Measurements from ENCODE around the gene RABL6.

Gene RABL6

DNA sequence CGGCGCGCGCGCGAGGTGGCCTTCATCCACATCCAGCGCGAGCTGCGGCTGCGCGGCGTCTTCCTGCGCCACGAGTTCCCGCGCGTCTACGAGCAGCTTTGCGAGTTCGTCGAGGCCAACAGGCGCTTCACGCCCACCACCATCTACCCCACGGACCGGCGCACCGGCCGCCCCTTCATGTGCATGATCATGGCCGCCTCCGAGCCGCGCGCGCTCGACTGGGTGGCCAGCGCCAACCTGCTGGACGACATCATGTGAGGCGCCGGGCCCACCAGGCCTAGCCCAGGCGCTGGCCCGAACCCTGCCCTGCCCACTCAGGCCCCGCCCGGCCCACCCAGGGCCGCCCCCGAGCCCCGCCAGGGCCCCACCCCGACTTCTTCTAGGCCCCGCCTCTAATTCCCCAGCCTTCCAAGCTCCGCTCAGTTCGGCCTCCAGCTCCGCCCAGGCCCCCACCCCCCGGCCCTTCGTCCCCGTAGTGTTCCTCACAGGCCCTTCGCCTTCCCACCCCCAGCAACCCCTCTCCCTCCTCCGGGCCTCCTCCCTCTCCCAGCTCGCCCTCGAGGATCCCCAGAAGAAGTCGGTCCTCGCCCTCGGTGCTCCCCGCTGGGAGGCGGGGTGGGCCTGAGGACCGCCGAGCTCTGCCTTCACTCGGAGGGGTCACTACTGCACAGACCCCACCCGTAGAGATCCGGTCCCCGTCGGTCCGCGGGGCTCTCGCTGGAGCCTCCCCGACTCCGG is 39.5 kb downstream of the RABL6 start:
- peak; percentile 55 for DNase-seq (ENCODE audit: low spot score)

DNA sequence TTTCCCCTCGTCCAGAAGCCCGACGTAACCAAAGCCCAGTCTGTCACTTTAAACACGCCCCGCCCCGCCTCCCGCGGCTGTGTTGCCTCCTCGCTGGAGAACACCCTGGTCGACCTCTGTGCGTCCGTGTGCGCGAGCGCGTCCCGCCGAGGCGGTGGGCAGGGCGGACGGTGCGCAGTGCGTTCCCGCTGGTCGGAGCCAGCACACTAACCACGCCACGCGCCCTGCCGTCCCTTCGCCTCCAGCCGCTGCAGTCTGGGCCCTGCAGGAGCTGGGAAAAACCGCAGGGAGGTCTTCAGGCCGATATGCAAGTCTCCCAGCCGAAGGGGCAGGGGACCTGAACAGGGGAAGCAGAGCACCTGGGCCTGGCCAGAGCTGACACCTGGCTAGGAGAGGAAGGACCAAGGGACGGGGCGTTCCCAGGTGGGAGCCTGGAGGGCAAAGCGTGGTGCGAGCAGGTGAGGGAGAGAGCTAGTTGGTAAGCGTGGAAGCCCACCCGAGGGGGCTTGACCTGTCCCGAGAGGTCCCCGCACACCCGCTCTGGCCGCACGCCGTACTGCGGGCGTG is 40.2 kb downstream of the RABL6 start:
- DNase-seq (ENCODE audit: low spot score): peak; percentile 80

DNA sequence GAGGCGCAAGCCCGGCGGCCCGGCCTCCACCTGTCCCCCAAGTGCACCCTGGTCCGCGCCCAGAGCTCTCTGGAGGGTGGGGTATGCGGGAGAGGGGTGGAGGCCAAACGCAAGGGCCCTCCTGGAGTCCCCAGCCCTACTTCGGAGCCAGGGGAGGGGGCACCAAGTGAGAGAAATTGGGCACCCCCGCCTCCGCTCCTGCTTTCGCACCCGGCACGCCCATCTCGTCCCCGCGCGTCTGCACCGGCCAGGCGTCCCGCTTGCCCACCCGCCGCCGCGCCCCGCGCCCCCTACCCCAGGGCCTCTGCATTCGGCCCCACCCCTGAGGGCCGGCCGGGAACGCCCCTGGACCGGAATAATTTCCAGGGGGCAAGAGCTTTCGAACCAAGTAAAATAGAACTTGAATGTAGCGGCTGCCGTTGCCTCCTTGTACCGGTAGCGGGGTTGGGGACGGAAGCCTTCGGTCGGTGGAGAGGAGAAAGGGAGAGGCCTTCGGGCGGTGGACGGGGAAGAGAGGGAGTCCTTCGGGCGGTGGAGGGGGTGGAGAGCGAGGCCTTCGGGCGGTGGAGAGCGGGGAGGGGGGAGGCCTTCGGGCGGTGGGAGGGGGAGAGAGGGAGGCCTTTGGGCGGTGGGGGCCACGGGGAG is 40.8 kb downstream of the RABL6 start:
- DNase-seq (ENCODE audit: low spot score): peak; percentile 62

DNA sequence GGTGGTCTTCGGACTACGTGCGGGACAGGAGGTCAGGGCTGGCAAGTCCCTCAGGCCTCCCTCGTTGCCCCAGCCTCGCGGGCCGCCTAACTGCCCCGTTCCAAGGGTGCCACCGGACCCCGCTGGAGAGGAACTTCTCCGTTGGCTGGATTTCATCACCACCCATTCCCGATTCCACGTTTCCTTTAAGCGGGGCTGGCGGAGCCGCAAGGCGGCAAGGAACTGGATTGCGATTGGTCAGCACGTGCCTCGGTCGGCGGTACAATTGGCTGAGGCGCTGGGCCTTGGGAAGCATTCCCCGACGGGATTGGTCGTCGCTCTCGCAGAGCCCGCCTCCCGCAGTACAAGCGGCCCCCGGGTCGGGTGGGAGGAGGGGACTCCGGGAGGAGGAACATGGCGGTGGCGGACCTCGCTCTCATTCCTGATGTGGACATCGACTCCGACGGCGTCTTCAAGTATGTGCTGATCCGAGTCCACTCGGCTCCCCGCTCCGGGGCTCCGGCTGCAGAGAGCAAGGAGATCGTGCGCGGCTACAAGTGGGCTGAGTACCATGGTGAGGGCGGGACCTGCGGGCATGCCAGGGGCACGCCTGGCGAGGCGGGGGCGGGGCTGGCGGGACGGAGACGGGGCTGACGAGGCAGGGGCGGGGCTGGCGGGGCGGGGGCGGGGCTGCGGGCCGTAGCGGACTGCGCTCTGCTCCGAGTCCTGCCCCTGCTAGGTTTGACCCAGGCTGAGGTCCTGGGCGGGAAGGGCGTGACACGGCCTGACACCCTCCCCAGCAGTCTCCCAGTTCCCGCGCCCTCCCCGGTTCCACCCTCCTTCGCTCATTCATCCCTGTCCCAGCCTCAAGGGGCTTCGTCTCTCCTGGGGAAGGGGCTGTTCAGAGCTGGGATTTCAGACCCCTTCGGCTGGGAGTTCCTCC is 41.6 kb downstream of the RABL6 start, which contains the start of gene PHPT1:
TSS of gene PHPT1 (plus strand) at position 372 of the 922 bp plus-strand sequence. CDS start at position 394, 22 bp downstream.
- DNase-seq (ENCODE audit: low spot score): peak; percentile 99

DNA sequence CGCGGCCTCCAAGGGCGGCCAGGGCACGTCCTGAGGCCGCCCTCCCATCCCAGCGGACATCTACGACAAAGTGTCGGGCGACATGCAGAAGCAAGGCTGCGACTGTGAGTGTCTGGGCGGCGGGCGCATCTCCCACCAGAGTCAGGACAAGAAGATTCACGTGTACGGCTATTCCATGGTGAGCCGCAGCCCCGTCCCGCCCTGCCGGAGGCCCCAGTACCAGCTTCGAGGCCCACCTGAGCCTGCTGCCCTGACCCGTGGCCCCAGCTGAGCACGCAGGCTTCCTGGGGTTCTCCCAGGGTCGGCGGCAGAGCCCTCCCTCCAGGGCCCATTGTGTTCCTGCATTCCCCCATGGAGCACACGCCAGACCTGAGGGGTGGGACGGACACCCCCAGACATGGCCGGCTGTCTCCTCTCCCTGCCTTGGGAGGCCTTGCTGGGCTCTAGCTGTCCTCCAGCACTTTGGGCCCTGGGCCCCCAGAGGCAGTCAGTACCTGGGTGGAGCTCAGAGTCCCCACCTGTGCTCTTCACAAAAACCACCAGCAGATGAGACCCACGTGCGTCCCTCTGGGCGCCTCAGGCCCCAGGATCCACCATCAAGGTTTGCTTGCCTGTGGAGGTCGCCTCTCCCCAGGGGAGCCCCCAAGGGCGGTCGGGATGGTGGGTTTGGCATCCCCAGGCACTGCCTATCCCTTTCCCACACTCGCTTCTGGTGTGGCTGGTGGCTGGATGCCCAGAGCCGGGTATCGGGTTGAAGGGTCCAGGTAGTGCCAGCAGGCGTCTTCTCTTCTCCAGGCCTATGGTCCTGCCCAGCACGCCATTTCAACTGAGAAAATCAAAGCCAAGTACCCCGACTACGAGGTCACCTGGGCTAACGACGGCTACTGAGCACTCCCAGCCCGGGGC is 42.5 kb downstream of the RABL6 start:
- no peak for DNase-seq (ENCODE audit: low spot score)

DNA sequence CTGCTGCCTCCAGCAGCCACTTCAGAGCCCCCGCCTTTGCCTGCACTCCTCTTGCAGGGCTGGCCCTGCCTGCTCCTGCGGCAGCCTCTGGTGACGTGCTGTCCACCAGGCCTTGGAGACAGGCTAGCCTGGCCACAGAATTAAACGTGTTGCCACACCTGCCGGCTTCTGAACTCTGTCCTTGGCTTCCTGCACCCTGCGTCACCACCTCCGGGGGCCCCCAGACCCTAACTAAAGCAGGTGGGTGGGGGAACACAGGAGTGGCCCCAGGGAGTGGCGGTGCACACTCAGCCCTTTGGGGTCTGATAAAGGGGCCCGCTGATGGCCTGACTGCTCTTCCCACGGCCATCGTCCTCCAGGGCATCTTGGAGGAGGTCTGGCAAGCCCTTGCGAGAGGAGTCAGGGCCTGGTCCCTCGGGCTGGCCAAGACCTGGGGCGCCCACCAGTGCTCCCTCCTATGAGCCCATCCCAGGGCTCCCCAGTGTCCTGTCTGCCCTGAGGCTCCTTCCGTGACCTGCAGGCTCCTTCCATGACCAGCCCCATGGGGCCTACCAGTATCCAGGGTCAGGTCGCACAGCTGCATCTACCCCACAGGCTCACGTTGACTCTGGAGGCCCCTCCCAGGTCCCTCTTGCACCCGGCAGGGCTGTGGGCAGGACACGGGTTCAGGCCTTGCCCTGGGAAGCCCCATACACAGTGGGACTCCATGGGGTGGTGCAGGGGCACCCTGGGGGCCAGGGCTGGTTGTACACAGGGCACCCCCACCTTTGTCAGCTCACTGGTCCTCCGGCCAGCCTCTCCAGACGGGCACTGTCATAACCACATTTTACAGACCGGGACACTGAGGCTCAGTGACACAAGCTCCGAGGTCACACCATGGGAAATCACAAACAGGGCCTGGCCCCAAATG is 43.4 kb downstream of the RABL6 start:
- DNase-seq (ENCODE audit: low spot score): no peak

DNA sequence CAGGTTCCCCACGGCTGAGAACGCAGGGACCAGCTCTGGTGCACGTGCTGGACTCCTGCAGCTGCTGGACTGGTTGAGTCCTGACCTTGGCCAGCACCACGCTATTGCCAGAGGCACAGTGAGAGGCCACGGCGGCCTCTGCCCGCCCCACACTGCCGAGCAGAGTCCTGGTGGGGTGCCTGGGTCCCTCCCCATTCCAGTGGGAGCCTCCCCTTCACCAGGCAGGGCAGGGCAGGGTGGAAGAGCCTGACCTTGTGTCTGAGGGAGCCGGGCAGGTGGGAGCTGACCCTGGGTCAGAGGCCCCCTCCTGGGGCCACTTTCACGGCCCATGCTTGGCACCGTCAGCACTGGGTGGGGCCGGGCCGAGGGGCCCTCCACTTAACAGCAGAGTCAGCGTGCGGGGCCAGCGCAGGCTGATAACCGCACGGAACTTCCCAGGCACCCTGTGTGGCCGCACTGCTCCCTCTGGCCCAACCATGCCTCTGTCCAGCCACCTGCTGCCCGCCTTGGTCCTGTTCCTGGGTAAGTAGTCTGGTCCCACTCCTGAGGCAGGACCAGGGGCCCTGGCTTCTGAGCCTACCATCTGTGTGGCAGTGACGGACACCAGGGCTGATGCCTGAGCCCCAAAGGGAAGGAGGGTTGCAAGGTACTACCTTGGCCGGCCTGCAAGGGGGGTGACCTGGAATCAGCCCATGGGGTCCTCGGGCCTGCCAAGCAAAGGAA is 44.4 kb downstream of the RABL6 start, which contains the start of gene MAMDC4:
TSS of gene MAMDC4 (plus strand) at position 406 of the 723 bp plus-strand sequence. CDS start at position 477, 71 bp downstream.
- DNase-seq (ENCODE audit: low spot score): no peak

DNA sequence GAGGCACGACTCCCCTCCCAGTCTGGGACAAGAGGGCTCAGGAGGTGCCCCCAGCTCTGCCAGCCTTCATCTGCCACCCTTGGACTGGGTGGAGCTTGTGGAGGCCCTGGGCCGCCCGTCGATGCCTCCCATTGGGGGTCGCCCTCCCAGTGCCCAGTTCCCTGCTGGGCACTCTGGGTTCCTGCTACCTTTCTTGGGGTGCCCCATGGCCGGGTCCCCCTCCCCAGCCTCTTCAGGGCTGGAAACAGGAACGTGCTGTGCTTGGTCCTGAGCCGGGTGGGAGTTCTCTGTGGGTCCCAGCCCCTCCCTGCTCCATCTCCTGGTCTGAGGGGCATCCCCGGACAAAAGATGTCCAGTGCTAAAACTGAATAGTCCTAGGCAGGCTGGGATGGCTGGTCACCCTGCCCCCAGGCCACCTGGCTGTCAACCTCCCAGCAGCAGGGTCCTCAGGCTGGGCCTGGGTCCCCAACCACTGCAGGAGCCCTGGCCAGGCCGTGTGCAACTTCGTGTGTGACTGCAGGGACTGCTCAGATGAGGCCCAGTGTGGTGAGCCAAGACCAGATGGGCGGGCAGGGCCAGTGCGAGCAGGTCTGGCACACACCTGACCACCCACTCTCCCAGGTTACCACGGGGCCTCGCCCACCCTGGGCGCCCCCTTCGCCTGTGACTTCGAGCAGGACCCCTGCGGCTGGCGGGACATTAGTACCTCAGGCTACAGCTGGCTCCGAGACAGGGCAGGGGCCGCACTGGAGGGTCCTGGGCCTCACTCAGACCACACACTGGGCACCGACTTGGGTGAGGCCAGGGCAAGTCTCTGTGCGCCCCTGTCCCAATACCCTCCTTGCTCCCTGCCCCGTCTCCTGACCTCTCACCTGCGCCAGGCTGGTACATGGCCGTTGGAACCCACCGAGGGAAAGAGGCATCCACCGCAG is 45.2 kb downstream of the RABL6 start:
- DNase-seq (ENCODE audit: low spot score): no peak

DNA sequence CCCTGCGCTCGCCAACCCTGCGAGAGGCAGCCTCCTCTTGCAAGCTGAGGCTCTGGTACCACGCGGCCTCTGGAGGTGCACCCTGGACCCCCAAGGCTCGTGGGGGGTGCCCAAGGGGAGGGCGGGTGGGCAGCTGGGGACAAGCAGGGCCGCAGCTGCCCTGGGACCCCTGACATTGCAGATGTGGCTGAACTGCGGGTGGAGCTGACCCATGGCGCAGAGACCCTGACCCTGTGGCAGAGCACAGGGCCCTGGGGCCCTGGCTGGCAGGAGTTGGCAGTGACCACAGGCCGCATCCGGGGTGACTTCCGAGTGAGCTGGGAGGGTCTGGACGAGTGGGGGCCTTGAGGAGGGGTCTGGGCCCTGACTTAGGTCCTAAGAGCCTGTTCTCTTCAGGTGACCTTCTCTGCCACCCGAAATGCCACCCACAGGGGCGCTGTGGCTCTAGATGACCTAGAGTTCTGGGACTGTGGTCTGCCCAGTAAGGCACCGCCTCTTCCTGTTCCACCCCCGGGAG is 45.9 kb downstream of the RABL6 start:
- DNase-seq (ENCODE audit: low spot score): no peak

DNA sequence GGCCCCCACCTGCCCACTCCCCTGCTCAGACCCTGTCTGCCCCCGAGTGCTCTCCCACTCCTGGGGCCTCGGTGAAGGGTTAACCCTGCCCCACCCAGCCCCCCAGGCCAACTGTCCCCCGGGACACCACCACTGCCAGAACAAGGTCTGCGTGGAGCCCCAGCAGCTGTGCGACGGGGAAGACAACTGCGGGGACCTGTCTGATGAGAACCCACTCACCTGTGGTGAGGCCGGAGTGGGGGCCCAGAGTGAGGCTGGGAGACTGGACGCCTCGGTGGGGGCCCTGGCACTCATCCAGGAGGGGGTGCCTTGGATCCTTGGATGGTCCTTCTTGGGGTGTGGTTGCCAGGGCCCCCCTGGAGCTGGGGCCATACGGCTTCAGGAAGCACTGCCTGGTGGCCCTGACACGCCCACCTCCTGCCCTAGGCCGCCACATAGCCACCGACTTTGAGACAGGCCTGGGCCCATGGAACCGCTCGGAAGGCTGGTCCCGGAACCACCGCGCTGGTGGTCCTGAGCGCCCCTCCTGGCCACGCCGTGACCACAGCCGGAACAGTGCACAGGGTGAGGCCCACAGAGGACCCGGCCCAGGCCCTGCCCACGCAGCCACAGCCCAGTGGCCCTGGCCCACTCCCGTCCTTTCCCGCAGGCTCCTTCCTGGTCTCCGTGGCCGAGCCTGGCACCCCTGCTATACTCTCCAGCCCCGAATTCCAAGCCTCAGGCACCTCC is 46.5 kb downstream of the RABL6 start:
- no peak for DNase-seq (ENCODE audit: low spot score)

DNA sequence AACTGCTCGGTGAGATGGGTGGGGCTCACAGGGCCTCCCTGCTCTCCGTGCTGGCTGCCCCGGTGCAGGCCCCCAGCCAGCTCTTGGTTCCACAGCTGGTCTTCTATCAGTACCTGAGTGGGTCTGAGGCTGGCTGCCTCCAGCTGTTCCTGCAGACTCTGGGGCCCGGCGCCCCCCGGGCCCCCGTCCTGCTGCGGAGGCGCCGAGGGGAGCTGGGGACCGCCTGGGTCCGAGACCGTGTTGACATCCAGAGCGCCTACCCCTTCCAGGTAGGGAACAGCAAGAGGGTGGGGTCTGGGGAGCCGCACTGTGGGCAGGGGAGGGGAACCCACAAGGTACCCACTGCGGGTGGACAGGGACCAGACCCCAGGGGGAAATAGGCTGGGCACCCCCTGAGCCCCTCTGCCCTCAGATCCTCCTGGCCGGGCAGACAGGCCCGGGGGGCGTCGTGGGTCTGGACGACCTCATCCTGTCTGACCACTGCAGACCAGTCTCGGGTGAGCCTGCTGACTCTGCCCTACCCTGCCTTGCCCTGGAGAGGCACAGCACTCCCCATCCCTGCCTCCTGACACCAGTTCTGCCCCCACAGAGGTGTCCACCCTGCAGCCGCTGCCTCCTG is 47.2 kb downstream of the RABL6 start:
- no peak for DNase-seq (ENCODE audit: low spot score)

DNA sequence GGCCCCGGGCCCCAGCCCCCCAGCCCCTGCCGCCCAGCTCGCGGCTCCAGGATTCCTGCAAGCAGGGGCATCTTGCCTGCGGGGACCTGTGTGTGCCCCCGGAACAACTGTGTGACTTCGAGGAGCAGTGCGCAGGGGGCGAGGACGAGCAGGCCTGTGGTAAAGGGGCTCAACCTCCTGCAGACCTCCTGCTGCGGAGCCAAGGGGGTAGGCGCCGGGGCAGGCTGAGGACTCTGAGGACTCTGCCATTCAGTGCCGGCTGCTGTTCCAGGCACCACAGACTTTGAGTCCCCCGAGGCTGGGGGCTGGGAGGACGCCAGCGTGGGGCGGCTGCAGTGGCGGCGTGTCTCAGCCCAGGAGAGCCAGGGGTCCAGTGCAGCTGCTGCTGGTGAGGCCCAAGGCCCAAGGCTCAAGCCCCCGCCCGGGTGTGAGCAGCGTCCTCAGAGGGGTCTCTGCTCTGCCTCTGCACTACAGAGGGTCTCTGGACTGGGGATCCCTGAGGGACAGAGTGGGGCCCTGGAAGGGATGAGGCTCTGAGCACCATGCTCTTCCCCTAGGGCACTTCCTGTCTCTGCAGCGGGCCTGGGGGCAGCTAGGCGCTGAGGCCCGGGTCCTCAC is 47.8 kb downstream of the RABL6 start:
- no peak for DNase-seq (ENCODE audit: low spot score)

DNA sequence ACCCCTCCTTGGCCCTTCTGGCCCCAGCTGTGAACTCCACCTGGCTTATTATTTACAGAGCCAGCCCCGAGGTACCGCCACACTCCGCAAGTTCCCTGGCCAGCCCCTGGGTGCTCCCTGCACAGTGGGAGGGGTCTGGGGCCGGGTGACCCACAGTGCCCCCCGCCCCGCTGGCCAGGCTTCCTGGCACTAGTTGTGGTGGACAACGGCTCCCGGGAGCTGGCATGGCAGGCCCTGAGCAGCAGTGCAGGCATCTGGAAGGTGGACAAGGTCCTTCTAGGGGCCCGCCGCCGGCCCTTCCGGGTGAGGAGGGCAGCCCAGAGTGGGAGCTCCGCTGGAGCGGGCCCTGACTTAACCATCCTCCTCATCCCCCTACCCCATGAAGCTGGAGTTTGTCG is 48.3 kb downstream of the RABL6 start:
- DNase-seq (ENCODE audit: low spot score): no peak

DNA sequence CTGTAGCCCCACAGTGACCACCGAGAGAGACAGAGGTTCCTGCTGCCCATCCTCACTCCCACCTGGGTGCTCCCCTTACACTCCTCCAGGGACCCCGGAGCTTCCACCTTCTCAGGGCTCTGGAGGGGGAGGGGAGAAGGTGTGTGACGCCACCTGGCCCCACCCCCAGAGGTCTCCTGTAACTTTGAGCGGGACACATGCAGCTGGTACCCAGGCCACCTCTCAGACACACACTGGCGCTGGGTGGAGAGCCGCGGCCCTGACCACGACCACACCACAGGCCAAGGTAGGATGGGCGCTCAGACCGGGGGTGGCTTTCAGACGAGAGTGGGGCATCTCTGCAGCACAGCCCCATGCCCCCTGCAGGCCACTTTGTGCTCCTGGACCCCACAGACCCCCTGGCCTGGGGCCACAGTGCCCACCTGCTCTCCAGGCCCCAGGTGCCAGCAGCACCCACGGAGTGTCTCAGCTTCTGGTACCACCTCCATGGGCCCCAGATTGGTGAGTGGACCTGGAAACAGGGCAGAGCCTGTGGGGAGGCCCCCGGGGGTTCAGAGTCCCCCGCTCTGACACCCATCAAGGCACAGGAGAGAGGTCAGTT is 48.9 kb downstream of the RABL6 start:
- no peak for DNase-seq (ENCODE audit: low spot score)

DNA sequence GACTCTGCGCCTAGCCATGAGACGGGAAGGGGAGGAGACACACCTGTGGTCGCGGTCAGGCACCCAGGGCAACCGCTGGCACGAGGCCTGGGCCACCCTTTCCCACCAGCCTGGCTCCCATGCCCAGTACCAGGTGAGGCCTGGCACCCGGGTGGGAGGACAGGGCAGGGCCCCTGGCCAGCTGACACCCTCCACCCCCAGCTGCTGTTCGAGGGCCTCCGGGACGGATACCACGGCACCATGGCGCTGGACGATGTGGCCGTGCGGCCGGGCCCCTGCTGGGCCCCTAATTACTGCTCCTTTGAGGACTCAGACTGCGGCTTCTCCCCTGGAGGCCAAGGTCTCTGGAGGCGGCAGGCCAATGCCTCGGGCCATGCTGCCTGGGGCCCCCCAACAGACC is 49.4 kb downstream of the RABL6 start:
- no peak for DNase-seq (ENCODE audit: low spot score)
